DMS53 treated with DMSO at 0.1 percent for 48 hours (cell line): ENCODE results near the gene NHEJ1.

Source experiments
- DNase-seq: peaks from one replicate; lab custom pipeline; 2025; ENCODE audit not compliant: unreplicated experiment; lab: John Stamatoyannopoulos, UW

NHEJ1 gene

GRCh38 chr2:219059725-219060682 is 100.6 kb downstream of the NHEJ1 start:
- no peak for DNase-seq

- DNase-seq = no peak
Observed at GRCh38 chr2:219059375-219059724, 101.3 kb downstream of the NHEJ1 start.

- no peak for DNase-seq
Observed at GRCh38 chr2:219058541-219059374, 101.9 kb downstream of the NHEJ1 start.

GRCh38 chr2:219057709-219058540 is 102.7 kb downstream of the NHEJ1 start:
- DNase-seq = peak; percentile 67

DNA sequence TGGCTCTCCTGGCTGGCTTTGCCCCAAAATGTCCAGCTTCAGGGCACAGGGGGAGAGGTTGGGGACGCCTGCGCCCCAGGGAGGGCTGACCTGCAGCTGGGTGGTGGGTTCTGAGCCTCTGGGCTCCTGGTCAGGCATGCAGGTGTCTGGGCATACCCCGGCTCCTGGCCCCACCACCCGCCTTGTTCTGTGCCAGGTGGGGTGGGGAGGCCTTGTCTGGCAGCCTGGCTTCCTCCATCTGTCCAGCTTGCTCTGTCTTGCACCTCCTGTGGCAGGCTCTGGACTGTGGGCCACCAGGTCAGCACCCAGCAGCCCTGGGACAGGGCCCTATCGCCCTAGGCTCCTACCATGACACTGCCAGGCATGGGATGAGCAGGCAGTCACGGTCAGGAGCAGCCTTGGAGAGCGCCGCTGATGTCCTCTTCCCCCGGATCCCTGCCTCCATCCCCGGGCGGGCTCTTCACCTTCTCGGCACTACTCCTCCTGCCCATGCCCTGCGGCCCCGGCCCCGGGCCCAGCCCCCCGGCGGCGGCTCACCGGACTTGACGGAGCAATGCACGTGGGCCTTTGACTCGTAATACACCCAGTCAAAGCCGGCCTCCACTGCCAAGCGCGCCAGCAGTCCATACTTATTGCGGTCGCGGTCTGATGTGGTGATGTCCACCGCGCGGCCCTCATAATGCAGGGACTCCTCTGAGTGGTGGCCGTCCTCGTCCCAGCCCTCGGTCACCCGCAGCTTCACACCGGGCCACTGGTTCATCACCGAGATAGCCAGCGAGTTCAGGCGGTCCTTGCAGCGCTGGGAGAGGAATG is 103.5 kb downstream of the NHEJ1 start:
- no peak for DNase-seq

DNA sequence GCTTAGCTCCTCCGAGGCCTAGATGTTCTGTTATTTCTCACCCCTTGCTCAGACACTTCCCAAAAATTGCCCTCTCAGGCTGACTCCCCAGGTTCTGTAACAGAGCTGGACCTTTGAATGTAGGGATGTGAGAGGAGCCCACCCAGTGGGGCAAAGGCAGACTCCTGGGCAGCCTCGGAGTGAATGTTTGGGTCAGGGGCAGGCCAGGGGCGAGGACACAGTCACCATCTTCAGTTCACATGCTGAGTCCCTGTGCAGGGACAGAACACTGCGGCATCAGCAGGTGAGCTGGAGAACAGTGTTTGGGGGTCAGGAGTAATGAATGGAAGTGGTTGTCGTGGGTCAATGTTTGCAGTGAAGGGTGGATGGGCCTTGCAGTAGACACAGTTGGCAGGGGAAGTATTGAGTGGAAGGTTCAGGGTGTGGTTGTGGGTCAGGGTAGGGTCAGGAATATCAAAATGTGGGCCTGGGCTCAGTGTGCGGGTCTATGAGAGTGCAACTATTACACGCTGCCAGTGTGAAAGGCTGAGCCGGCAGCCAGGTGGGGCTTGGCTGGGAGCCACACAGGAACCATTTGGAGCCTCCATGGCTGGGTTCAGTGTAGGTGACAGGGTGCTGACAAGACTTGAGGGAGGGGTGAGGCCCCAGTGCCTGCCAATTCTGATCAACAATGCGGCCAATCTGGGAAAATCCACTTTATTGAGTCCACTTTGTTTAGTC is 104.3 kb downstream of the NHEJ1 start:
- no peak for DNase-seq

- no peak for DNase-seq
Observed at GRCh38 chr2:219054956-219055903, 105.4 kb downstream of the NHEJ1 start.

GRCh38 chr2:219049282-219049681 is 111.3 kb downstream of the NHEJ1 start:
- DNase-seq = no peak

- DNase-seq = no peak
Observed at GRCh38 chr2:219045937-219046550, 114.6 kb downstream of the NHEJ1 start.

DNA sequence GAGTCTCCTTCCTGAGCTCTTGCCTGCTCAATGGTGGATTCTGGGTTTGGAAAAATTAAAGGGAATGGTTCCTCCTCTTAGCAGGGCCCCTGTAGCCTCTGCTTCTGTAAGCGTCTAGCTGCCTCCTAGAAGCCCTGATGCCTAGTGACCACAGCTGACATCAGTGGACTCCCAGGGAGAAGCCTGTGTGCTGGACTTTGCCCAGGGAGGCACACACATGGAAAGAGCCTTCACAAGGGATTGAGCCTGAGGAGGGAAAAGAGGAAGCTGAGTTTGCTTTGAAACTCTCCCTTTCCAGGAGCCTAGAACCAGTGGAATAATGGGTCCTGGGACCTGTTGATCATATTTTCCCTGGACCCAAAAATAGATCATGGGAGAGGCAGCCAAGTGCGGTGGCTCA is 117.9 kb downstream of the NHEJ1 start:
- DNase-seq = no peak

- DNase-seq = no peak
Observed at GRCh38 chr2:219042157-219042556, 118.5 kb downstream of the NHEJ1 start.

- DNase-seq = peak; percentile 13
Observed at GRCh38 chr2:219041252-219041651, 119.4 kb downstream of the NHEJ1 start, which contains the start of gene CFAP65. Gene CFAP65, minus strand, starts transcription at chr2:219041516. Its CDS starts 2,468 bp downstream, at chr2:219039048.

- DNase-seq = no peak
Observed at GRCh38 chr2:219038600-219038999, 122.0 kb downstream of the NHEJ1 start.

- peak; percentile 1 for DNase-seq
Observed at GRCh38 chr2:219037783-219038499, 122.7 kb downstream of the NHEJ1 start.

- no peak for DNase-seq
Observed at GRCh38 chr2:219035942-219036341, 124.7 kb downstream of the NHEJ1 start.

- DNase-seq = no peak
Observed at GRCh38 chr2:219034823-219035222, 125.8 kb downstream of the NHEJ1 start.

DNA sequence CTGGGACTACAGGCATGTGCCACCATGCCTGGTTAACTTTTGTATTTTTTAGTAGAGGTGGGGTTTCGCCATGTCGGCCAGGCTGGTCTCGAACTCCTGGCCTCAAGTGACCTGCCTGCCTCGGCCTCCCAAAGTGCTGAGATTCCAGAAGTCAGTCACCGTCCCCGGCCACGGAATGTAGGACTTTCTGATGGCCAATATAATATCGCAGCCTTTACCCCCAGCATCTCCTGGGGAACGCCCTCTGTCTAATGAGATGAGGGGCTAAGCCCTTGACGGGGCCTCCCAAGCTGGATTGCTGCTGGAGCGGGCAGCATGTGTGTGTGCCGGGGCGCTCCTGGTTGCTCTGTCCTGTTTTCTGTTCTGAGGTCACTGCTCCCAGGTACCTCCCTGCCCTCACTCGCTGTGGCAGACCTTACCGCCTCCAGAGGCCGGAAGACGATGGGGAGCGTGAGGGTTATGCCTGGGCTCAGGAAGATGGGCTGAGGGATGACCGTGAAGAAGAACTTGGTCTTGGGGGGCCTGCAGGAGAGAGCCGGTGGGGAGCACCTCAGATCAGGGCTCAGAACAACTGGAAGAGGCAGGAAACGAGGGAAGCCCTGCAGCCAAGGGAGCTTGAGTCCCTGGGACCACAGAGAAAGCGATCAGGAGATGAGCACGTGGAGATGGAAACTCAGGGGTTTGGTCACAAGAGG is 128.4 kb downstream of the NHEJ1 start:
- DNase-seq = no peak
